ENCODE data around the gene AHCYL2. TPM values are rescaled to one million over a fixed set of nuclear protein-coding genes. Genes with fewer than 3 reads are reported as not detected.
"Not testable (repeated sequence)": the region's sequence is repeated elsewhere in the genome, so short reads cannot be mapped to it uniquely, and the experiment has no call there.

Gene AHCYL2
- total RNA-seq, 2 experiments from 2014 or later = 7.0 to 7.6 TPM

GRCh38 chr7:129367349-129367699, 142.5 kb downstream of the AHCYL2 start:
- ChIA-PET CTCF (interaction anchor here (0.7 to 2.2 kb wide), 25 partner anchors 8 to 644 kb away, joined by 3 to 21 read pairs (median 5); partner anchors contain the start of gene STRIP2), POLR2A (interaction anchor here (1.0 to 1.8 kb wide), 4 partner anchors 10 to 72 kb away, joined by 3 to 9 read pairs (median 3); partner anchors contain the start of gene STRIP2)

- ChIA-PET CTCF (interaction anchor here (0.5 to 2.2 kb wide), 30 partner anchors 8 to 643 kb away, joined by 3 to 21 read pairs (median 4); partner anchors contain the start of gene STRIP2), POLR2A (interaction anchor here (0.9 to 1.8 kb wide), 5 partner anchors 9 to 71 kb away, joined by 3 to 9 read pairs (median 3); partner anchors contain the start of gene STRIP2)
These were observed 143.0 kb downstream of the AHCYL2 start for GRCh38 chr7:129367700-129368388.

- ChIA-PET POLR2A (interaction anchor here (0.9 to 1.8 kb wide), 5 partner anchors 9 to 71 kb away, joined by 3 to 9 read pairs (median 3); partner anchors contain the start of gene STRIP2), CTCF (interaction anchor here (0.6 to 2.2 kb wide), 23 partner anchors 8 to 492 kb away, joined by 3 to 21 read pairs (median 4); partner anchors contain the start of gene STRIP2)
These were observed 143.7 kb downstream of the AHCYL2 start for GRCh38 chr7:129368389-129368986.

- CTCF ChIA-PET = interaction anchor here (2.0 to 2.2 kb wide), 2 partner anchors 26 to 151 kb away, joined by 7 to 9 read pairs; no protein-coding TSS in a partner anchor
- POLR2A ChIA-PET = not testable (repeated sequence)
These were observed 144.6 kb downstream of the AHCYL2 start for GRCh38 chr7:129369447-129369846.

GRCh38 chr7:129370812-129371211, 146.0 kb downstream of the AHCYL2 start:
- POLR2A ChIA-PET = no interaction called here
- CTCF ChIA-PET = interaction anchor here (0.6 to 1.1 kb wide), 4 partner anchors 10 to 596 kb away, joined by 3 read pairs; no protein-coding TSS in a partner anchor

- CTCF ChIA-PET = no interaction called here
- POLR2A ChIA-PET = no interaction called here
These were observed 146.7 kb downstream of the AHCYL2 start for GRCh38 chr7:129371487-129371886.

- ChIA-PET POLR2A (no interaction called here), CTCF (interaction anchor here (0.8 to 1.9 kb wide), 5 partner anchors 13 to 266 kb away, joined by 3 to 5 read pairs (median 4); no protein-coding TSS in a partner anchor)
These were observed 149.0 kb downstream of the AHCYL2 start for GRCh38 chr7:129373651-129374428.

GRCh38 chr7:129375141-129375938, 150.5 kb downstream of the AHCYL2 start:
- CTCF ChIA-PET = interaction anchor here (0.8 to 3.0 kb wide), 7 partner anchors 8 to 478 kb away, joined by 3 to 21 read pairs (median 4); partner anchors contain the start of gene STRIP2
- POLR2A ChIA-PET = no interaction called here

GRCh38 chr7:129376076-129376777, 151.4 kb downstream of the AHCYL2 start:
- POLR2A ChIA-PET = interaction anchor here (0.6 to 1.2 kb wide), 2 partner anchors 8 to 43 kb away, joined by 3 to 13 read pairs; no protein-coding TSS in a partner anchor
- CTCF ChIA-PET = interaction anchor here (0.5 to 3.0 kb wide), 11 partner anchors 9 to 477 kb away, joined by 3 to 21 read pairs (median 3); partner anchors contain the start of gene STRIP2

- ChIA-PET POLR2A (interaction anchor here (1.2 kb wide), 1 partner anchor 9 kb away, joined by 3 read pairs; no protein-coding TSS in a partner anchor), CTCF (interaction anchor here (1.1 to 3.0 kb wide), 5 partner anchors 10 to 244 kb away, joined by 3 to 21 read pairs (median 4); no protein-coding TSS in a partner anchor)
These were observed 152.2 kb downstream of the AHCYL2 start for GRCh38 chr7:129376778-129377700.

GRCh38 chr7:129381710-129382484, 157.1 kb downstream of the AHCYL2 start:
- ChIA-PET POLR2A (no interaction called here), CTCF (no interaction called here)

- CTCF ChIA-PET = no interaction called here
- POLR2A ChIA-PET = no interaction called here
These were observed 158.8 kb downstream of the AHCYL2 start for GRCh38 chr7:129383542-129384132.

GRCh38 chr7:129385116-129385515, 160.3 kb downstream of the AHCYL2 start:
- ChIA-PET CTCF (no interaction called here), POLR2A (no interaction called here)

GRCh38 chr7:129385598-129385997, 160.8 kb downstream of the AHCYL2 start:
- ChIA-PET CTCF (no interaction called here), POLR2A (no interaction called here)

- POLR2A ChIA-PET = interaction anchor here (0.6 kb wide), 1 partner anchor 99 kb away, joined by 4 read pairs; no protein-coding TSS in a partner anchor
- CTCF ChIA-PET = interaction anchor here (1.2 kb wide), 1 partner anchor 13 kb away, joined by 4 read pairs; no protein-coding TSS in a partner anchor
These were observed 161.7 kb downstream of the AHCYL2 start for GRCh38 chr7:129386506-129386905.

GRCh38 chr7:129387537-129387936, 162.7 kb downstream of the AHCYL2 start:
- ChIA-PET CTCF (interaction anchor here (0.7 to 1.4 kb wide), 4 partner anchors 14 to 84 kb away, joined by 3 to 4 read pairs (median 4); no protein-coding TSS in a partner anchor), POLR2A (no interaction called here)

All from activated CD8-positive, alpha-beta memory T cell treated with anti-CD3 and anti-CD28 coated beads for 36 hours (primary cell).